ENCODE measurements around the gene VEZT.

Gene VEZT

GRCh38 chr12:95258151-95258550 lies 40.5 kb downstream of the VEZT start:
- DNase-seq (ENCODE audit: low spot score in 2 of 2) (no peak), ATAC-seq (replicated peaks; ENCODE audit: extremely low read depth, poor library complexity, severe bottlenecking) (no peak)
- H3K4me3 Mint-ChIP-seq, result no peak overlapping the region
- H3K9me3 Mint-ChIP-seq, result no peaks in the 10 kb centered on the region
- no peaks in the 10 kb centered on the region for H3K4me1 Mint-ChIP-seq
- no peak overlapping the region for H3K27ac Mint-ChIP-seq (ENCODE audit: low read depth)
- no peaks in the 10 kb centered on the region for H3K27me3 Mint-ChIP-seq
- H3K36me3 Mint-ChIP-seq (ENCODE audit: insufficient read depth), result peaks cover 41% of the 10 kb centered on the region

GRCh38 chr12:95258803-95259202 lies 41.2 kb downstream of the VEZT start:
- no peak for ATAC-seq (replicated peaks; ENCODE audit: extremely low read depth, poor library complexity, severe bottlenecking)
- DNase-seq (ENCODE audit: low spot score in 2 of 2), result no peak
- Mint-ChIP-seq H3K27ac (ENCODE audit: low read depth) (peak overlapping the region; percentile 10), H3K9me3 (no peaks in the 10 kb centered on the region), H3K4me3 (no peak overlapping the region), H3K27me3 (no peaks in the 10 kb centered on the region), H3K4me1 (no peaks in the 10 kb centered on the region), H3K36me3 (ENCODE audit: insufficient read depth) (peaks cover 41% of the 10 kb centered on the region)

- Mint-ChIP-seq H3K27ac (ENCODE audit: low read depth) (no peak overlapping the region), H3K36me3 (ENCODE audit: insufficient read depth) (peaks cover 41% of the 10 kb centered on the region), H3K9me3 (no peaks in the 10 kb centered on the region), H3K4me3 (no peak overlapping the region), H3K4me1 (no peaks in the 10 kb centered on the region), H3K27me3 (no peaks in the 10 kb centered on the region)
- ATAC-seq (replicated peaks; ENCODE audit: extremely low read depth, poor library complexity, severe bottlenecking), result no peak
- DNase-seq (ENCODE audit: low spot score in 2 of 2), result no peak
Measured at GRCh38 chr12:95259368-95259767, 41.8 kb downstream of the VEZT start.

GRCh38 chr12:95261109-95261508 lies 43.5 kb downstream of the VEZT start:
- H3K9me3 Mint-ChIP-seq, result no peaks in the 10 kb centered on the region
- H3K27me3 Mint-ChIP-seq, result no peaks in the 10 kb centered on the region
- DNase-seq (ENCODE audit: low spot score in 2 of 2), result no peak
- ATAC-seq (replicated peaks; ENCODE audit: extremely low read depth, poor library complexity, severe bottlenecking), result no peak
- H3K36me3 Mint-ChIP-seq (ENCODE audit: insufficient read depth), result peaks cover 36% of the 10 kb centered on the region
- no peak overlapping the region for H3K27ac Mint-ChIP-seq (ENCODE audit: low read depth)
- H3K4me3 Mint-ChIP-seq, result no peak overlapping the region
- H3K4me1 Mint-ChIP-seq, result no peaks in the 10 kb centered on the region

- Mint-ChIP-seq H3K27me3 (no peaks in the 10 kb centered on the region), H3K36me3 (ENCODE audit: insufficient read depth) (peaks cover 39% of the 10 kb centered on the region), H3K4me1 (no peaks in the 10 kb centered on the region), H3K9me3 (no peaks in the 10 kb centered on the region), H3K4me3 (no peak overlapping the region), H3K27ac (ENCODE audit: low read depth) (no peak overlapping the region)
- ATAC-seq (replicated peaks; ENCODE audit: extremely low read depth, poor library complexity, severe bottlenecking), result no peak
- DNase-seq (ENCODE audit: low spot score in 2 of 2), result no peak
Measured at GRCh38 chr12:95262808-95263207, 45.2 kb downstream of the VEZT start.

- Mint-ChIP-seq H3K36me3 (ENCODE audit: insufficient read depth) (peaks cover 36% of the 10 kb centered on the region), H3K27ac (ENCODE audit: low read depth) (no peak overlapping the region), H3K9me3 (no peaks in the 10 kb centered on the region), H3K4me3 (no peak overlapping the region), H3K27me3 (no peaks in the 10 kb centered on the region), H3K4me1 (no peaks in the 10 kb centered on the region)
- ATAC-seq (replicated peaks; ENCODE audit: extremely low read depth, poor library complexity, severe bottlenecking), result no peak
- DNase-seq (ENCODE audit: low spot score in 2 of 2), result no peak
Measured at GRCh38 chr12:95265765-95266164, 48.2 kb downstream of the VEZT start.

GRCh38 chr12:95266254-95266653 lies 48.6 kb downstream of the VEZT start:
- Mint-ChIP-seq H3K27ac (ENCODE audit: low read depth) (no peak overlapping the region), H3K9me3 (no peaks in the 10 kb centered on the region), H3K36me3 (ENCODE audit: insufficient read depth) (peaks cover 36% of the 10 kb centered on the region), H3K4me3 (no peak overlapping the region), H3K27me3 (no peaks in the 10 kb centered on the region), H3K4me1 (no peaks in the 10 kb centered on the region)
- DNase-seq (ENCODE audit: low spot score in 2 of 2), result no peak
- no peak for ATAC-seq (replicated peaks; ENCODE audit: extremely low read depth, poor library complexity, severe bottlenecking)

GRCh38 chr12:95269892-95270291 lies 52.3 kb downstream of the VEZT start:
- Mint-ChIP-seq H3K27me3 (no peaks in the 10 kb centered on the region), H3K27ac (ENCODE audit: low read depth) (no peak overlapping the region), H3K4me1 (no peaks in the 10 kb centered on the region), H3K9me3 (no peaks in the 10 kb centered on the region), H3K36me3 (ENCODE audit: insufficient read depth) (peaks cover 28% of the 10 kb centered on the region), H3K4me3 (no peak overlapping the region)
- DNase-seq (ENCODE audit: low spot score in 2 of 2), result no peak
- ATAC-seq (replicated peaks; ENCODE audit: extremely low read depth, poor library complexity, severe bottlenecking), result no peak

- Mint-ChIP-seq H3K4me1 (no peaks in the 10 kb centered on the region), H3K9me3 (no peaks in the 10 kb centered on the region), H3K27ac (ENCODE audit: low read depth) (no peak overlapping the region), H3K36me3 (ENCODE audit: insufficient read depth) (peaks cover 25% of the 10 kb centered on the region), H3K27me3 (no peaks in the 10 kb centered on the region), H3K4me3 (no peak overlapping the region)
- ATAC-seq (replicated peaks; ENCODE audit: extremely low read depth, poor library complexity, severe bottlenecking) (no peak), DNase-seq (ENCODE audit: low spot score in 2 of 2) (no peak)
Measured at GRCh38 chr12:95271465-95271864, 53.9 kb downstream of the VEZT start.

GRCh38 chr12:95277139-95277538 lies 59.5 kb downstream of the VEZT start:
- no peak for DNase-seq (ENCODE audit: low spot score in 2 of 2)
- Mint-ChIP-seq H3K4me3 (no peak overlapping the region), H3K4me1 (no peaks in the 10 kb centered on the region), H3K36me3 (ENCODE audit: insufficient read depth) (peaks cover 21% of the 10 kb centered on the region), H3K9me3 (no peaks in the 10 kb centered on the region), H3K27ac (ENCODE audit: low read depth) (no peak overlapping the region), H3K27me3 (no peaks in the 10 kb centered on the region)
- no peak for ATAC-seq (replicated peaks; ENCODE audit: extremely low read depth, poor library complexity, severe bottlenecking)

GRCh38 chr12:95279856-95280255 lies 62.2 kb downstream of the VEZT start:
- DNase-seq (ENCODE audit: low spot score in 2 of 2) (no peak), ATAC-seq (replicated peaks; ENCODE audit: extremely low read depth, poor library complexity, severe bottlenecking) (no peak)
- Mint-ChIP-seq H3K36me3 (ENCODE audit: insufficient read depth) (peaks cover 24% of the 10 kb centered on the region), H3K27ac (ENCODE audit: low read depth) (no peak overlapping the region), H3K4me3 (no peak overlapping the region), H3K4me1 (no peaks in the 10 kb centered on the region), H3K9me3 (no peaks in the 10 kb centered on the region), H3K27me3 (no peaks in the 10 kb centered on the region)

GRCh38 chr12:95282266-95282665 lies 64.7 kb downstream of the VEZT start:
- Mint-ChIP-seq H3K9me3 (no peaks in the 10 kb centered on the region), H3K27me3 (no peaks in the 10 kb centered on the region), H3K4me3 (no peak overlapping the region), H3K4me1 (no peaks in the 10 kb centered on the region), H3K36me3 (ENCODE audit: insufficient read depth) (peaks cover 22% of the 10 kb centered on the region), H3K27ac (ENCODE audit: low read depth) (no peak overlapping the region)
- DNase-seq (ENCODE audit: low spot score in 2 of 2) (no peak), ATAC-seq (replicated peaks; ENCODE audit: extremely low read depth, poor library complexity, severe bottlenecking) (no peak)

GRCh38 chr12:95283371-95283770 lies 65.8 kb downstream of the VEZT start:
- Mint-ChIP-seq H3K9me3 (no peaks in the 10 kb centered on the region), H3K36me3 (ENCODE audit: insufficient read depth) (peaks cover 22% of the 10 kb centered on the region), H3K27me3 (no peaks in the 10 kb centered on the region), H3K27ac (ENCODE audit: low read depth) (no peak overlapping the region), H3K4me1 (no peaks in the 10 kb centered on the region), H3K4me3 (no peak overlapping the region)
- no peak for ATAC-seq (replicated peaks; ENCODE audit: extremely low read depth, poor library complexity, severe bottlenecking)
- DNase-seq (ENCODE audit: low spot score in 2 of 2), result no peak

GRCh38 chr12:95286713-95287112 lies 69.1 kb downstream of the VEZT start:
- H3K27me3 Mint-ChIP-seq, result no peaks in the 10 kb centered on the region
- no peaks in the 10 kb centered on the region for H3K4me1 Mint-ChIP-seq
- peaks cover 22% of the 10 kb centered on the region for H3K36me3 Mint-ChIP-seq (ENCODE audit: insufficient read depth)
- H3K4me3 Mint-ChIP-seq, result no peak overlapping the region
- H3K9me3 Mint-ChIP-seq, result no peaks in the 10 kb centered on the region
- no peak for ATAC-seq (replicated peaks; ENCODE audit: extremely low read depth, poor library complexity, severe bottlenecking)
- no peak for DNase-seq (ENCODE audit: low spot score in 2 of 2)
- no peak overlapping the region for H3K27ac Mint-ChIP-seq (ENCODE audit: low read depth)
